ENCODE data around the gene PPP6R1.

The PPP6R1 gene

GRCh38 chr19:55257461-55258420 is 1.1 kb downstream of the PPP6R1 start:
- peak; percentile 56 for DNase-seq (ENCODE audit: low read depth)

- DNase-seq (ENCODE audit: low read depth), result peak; percentile 6
Observed at GRCh38 chr19:55256562-55257460, 2.0 kb downstream of the PPP6R1 start.

GRCh38 chr19:55255618-55256423 is 3.0 kb downstream of the PPP6R1 start:
- DNase-seq (ENCODE audit: low read depth), result peak; percentile 67

- DNase-seq (ENCODE audit: low read depth), result no peak
Observed at GRCh38 chr19:55254625-55254977, 4.2 kb downstream of the PPP6R1 start.

GRCh38 chr19:55253842-55254624 is 4.8 kb downstream of the PPP6R1 start:
- no peak for DNase-seq (ENCODE audit: low read depth)

GRCh38 chr19:55252760-55253663 is 5.8 kb downstream of the PPP6R1 start:
- DNase-seq (ENCODE audit: low read depth), result no peak

- peak; percentile 42 for DNase-seq (ENCODE audit: low read depth)
Observed at GRCh38 chr19:55251341-55252081, 7.3 kb downstream of the PPP6R1 start.

GRCh38 chr19:55250262-55251036 is 8.4 kb downstream of the PPP6R1 start:
- no peak for DNase-seq (ENCODE audit: low read depth)

GRCh38 chr19:55249841-55250240 is 9.0 kb downstream of the PPP6R1 start:
- no peak for DNase-seq (ENCODE audit: low read depth)

- no peak for DNase-seq (ENCODE audit: low read depth)
Observed at GRCh38 chr19:55248704-55249103, 10.1 kb downstream of the PPP6R1 start.

- no peak for DNase-seq (ENCODE audit: low read depth)
Observed at GRCh38 chr19:55248166-55248675, 10.6 kb downstream of the PPP6R1 start.

GRCh38 chr19:55247621-55248099 is 11.2 kb downstream of the PPP6R1 start:
- peak; percentile 22 for DNase-seq (ENCODE audit: low read depth)

GRCh38 chr19:55246462-55247451 is 12.1 kb downstream of the PPP6R1 start:
- no peak for DNase-seq (ENCODE audit: low read depth)

- no peak for DNase-seq (ENCODE audit: low read depth)
Observed at GRCh38 chr19:55245236-55245904, 13.4 kb downstream of the PPP6R1 start.

GRCh38 chr19:55244004-55244680 is 14.7 kb downstream of the PPP6R1 start:
- no peak for DNase-seq (ENCODE audit: low read depth)

GRCh38 chr19:55242517-55242916 is 16.3 kb downstream of the PPP6R1 start:
- DNase-seq (ENCODE audit: low read depth), result no peak

Measured in ELR (cell line).